Regular cardiac myocyte (primary cell): ENCODE measurements around the gene NKX3-2. TPM values are rescaled to one million over a fixed set of nuclear protein-coding genes. Genes with fewer than 3 reads are reported as not detected.

Experiments used
- total RNA-seq: library from RNA; depleted of rRNA; stranded (reverse); fragments of >200 nt; gene quantifications from 2 replicates; pipeline ENCODE4 v1.2.3, GENCODE V29; 2014

NKX3-2 gene
- total RNA-seq, result 0.28 TPM in 1 of 2 replicates, not detected in the other

DNA sequence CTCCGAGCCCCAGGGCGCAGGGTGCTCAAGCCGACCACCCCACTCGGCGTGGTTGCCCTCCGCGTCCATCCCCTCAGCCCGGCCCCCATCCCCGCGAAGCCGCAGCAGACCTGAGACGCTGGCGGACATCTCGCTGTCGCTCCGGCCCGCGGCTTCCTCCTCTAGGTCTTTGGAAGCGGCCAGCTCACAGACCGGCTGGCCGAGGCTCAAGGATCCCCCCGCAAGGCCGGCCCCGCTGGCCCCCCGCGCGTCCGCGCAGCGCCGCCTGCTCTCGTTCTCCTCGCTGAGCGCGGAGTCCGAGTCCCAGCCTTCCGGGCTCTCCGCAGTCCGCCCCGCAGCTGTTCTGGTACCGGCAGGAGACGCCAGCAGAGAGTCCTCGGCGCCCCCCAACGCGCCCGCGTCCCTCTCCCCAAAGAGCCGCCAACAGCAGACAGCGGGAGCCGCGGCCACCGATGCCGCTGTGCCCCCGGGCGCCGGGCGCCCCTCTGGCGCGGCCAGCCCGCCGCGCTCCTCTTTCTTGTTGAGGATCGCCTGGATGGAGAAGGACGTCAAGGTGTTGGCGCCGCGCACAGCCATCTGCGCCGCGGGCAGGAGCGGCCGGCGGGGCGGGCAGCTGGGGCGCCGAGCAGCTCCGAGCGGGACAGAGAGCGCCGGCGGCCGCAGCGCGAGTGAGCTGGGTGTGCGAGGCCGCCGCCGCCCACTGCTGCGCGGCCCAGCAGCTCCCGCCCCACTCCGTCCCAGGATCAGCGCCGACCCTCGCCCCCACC lies at the start of gene NKX3-2:
NKX3-2 (minus strand) TSS at position 670 of the 767 bp plus-strand sequence; CDS start at position 576, 94 bp downstream.

Other genes starting within 250 kb of the NKX3-2 start
- gene RAB28, start 60.2 kb downstream of the NKX3-2 start, total RNA-seq, result 15.5 and 18.9 TPM in 2 replicates
- 25.9 and 29.9 TPM in 2 replicates for gene BOD1L1, start 83.2 kb upstream of the NKX3-2 start, total RNA-seq